Ovary (tissue), 3 donors: ENCODE results near the gene SGTB.

ENCODE experiments used
- EP300 ChIP-seq: sonication (generic); formaldehyde crosslinking; IDR thresholded peaks from one replicate; pipeline ENCODE4 v1.6.1; 2017; ENCODE audit warnings: antibody characterized with exemption
- POLR2A ChIP-seq: fragments of 450-650 bp; IDR thresholded peaks from one replicate; pipeline ENCODE4 v1.6.1; 2017; ENCODE audit warnings: antibody characterized with exemption, mild to moderate bottlenecking, moderate library complexity
- TF ChIP-seq, protein P1 (sequence below), 3 donors: fragments of 450-650 bp in 2 of 3; fragments of 200-600 bp in 1 of 3; IDR thresholded peaks; one replicate each; pipeline versions ENCODE4 v1.5.1 to v1.8.0; 2016 to 2022; ENCODE audit warnings: antibody characterized with exemption in 3 of 3, mild to moderate bottlenecking in 1 of 3
- donor health status: DM: no; HTN: no; CAD: no.

DNA sequence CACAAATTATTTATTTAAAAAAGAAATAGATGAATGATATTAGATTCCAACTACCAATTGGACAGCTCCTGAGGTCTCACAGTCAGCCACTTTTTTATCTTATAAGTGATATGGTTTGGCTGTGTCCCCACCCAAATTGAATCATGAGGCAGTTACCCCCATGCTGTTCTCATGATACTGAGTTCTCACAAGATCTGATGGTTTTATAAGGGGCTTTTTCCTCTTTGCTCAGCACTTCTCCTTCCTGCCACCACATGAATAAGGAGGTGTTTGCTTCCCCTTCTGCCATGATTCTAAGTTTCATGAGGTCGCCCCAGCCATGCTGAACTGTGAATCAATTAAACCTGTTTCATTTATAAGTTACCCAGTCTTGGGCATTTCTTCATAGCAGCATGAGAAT, 13.0 kb upstream of the SGTB start:
- TF ChIP-seq POLR2A: no peak
- TF ChIP-seq, protein P1, sequence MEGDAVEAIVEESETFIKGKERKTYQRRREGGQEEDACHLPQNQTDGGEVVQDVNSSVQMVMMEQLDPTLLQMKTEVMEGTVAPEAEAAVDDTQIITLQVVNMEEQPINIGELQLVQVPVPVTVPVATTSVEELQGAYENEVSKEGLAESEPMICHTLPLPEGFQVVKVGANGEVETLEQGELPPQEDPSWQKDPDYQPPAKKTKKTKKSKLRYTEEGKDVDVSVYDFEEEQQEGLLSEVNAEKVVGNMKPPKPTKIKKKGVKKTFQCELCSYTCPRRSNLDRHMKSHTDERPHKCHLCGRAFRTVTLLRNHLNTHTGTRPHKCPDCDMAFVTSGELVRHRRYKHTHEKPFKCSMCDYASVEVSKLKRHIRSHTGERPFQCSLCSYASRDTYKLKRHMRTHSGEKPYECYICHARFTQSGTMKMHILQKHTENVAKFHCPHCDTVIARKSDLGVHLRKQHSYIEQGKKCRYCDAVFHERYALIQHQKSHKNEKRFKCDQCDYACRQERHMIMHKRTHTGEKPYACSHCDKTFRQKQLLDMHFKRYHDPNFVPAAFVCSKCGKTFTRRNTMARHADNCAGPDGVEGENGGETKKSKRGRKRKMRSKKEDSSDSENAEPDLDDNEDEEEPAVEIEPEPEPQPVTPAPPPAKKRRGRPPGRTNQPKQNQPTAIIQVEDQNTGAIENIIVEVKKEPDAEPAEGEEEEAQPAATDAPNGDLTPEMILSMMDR (IDR thresholded peaks at IDR 0.05): no peak
- no peak for TF ChIP-seq EP300
